ENCODE results near the gene TCAIM.

The TCAIM gene

DNA sequence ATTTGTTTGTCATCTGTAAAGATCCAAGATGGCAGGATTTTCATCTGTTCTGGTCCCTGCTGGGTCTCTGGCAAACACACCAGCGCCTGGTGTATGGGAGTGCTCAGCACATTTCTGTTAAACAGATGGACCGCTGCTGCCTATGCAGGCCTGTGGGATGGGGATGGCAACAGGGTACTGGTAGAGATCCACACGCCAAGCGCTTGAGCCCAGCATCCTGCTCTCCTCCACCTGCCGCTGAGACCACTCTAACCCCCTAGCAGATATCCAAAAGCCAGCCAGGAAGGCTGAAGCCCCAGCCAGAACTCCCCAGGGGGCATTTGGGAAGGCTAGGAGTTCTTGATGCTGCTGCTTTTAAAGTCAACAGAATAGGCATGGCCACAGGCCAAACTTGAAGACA lies 107.2 kb downstream of the TCAIM start:
- Histone ChIP-seq H3K36me3 (ENCODE audit: insufficient read depth, low read length) (peaks cover 61% of the 10 kb centered on the region), H3K4me3 (ENCODE audit: low read depth, low read length) (no peak overlapping the region), H3K27me3 (ENCODE audit: insufficient read depth, low read length) (no peaks in the 10 kb centered on the region), H3K79me2 (ENCODE audit: control insufficient read depth, insufficient read depth, low read length, unreplicated experiment) (no peaks in the 10 kb centered on the region), H2AFZ (ENCODE audit: low read length, unreplicated experiment) (no peak overlapping the region), H3K4me1 (ENCODE audit: control insufficient read depth, insufficient read depth, low read length, unreplicated experiment) (peaks cover 6% of the 10 kb centered on the region), H3K27ac (ENCODE audit: low read depth, low read length) (no peak overlapping the region)

DNA sequence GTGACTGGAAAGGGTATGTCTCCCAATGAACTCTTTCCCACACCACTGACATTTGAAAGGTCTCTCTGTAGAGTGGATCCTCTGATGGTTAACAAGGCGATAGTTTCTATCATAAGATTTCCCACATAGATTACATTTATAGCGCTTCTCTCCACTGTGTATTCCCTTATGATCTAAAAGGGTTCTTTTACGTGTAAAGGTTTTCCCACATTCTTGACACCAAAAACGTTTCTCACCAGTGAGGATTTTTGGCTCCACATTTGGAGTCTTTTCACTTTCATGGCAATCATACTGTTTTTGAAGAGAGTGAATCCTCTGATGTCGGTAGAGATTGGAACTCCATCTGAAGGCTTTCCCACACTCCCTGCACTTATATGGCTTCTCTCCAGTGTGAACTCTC lies 108.4 kb downstream of the TCAIM start:
- H3K4me3 ChIP-seq (ENCODE audit: low read depth, low read length) = no peak overlapping the region
- no peaks in the 10 kb centered on the region for H3K27me3 ChIP-seq (ENCODE audit: insufficient read depth, low read length)
- no peaks in the 10 kb centered on the region for H3K4me1 ChIP-seq (ENCODE audit: control insufficient read depth, insufficient read depth, low read length, unreplicated experiment)
- H3K36me3 ChIP-seq (ENCODE audit: insufficient read depth, low read length) = peaks cover 73% of the 10 kb centered on the region
- H2AFZ ChIP-seq (ENCODE audit: low read length, unreplicated experiment) = no peak overlapping the region
- H3K79me2 ChIP-seq (ENCODE audit: control insufficient read depth, insufficient read depth, low read length, unreplicated experiment) = no peaks in the 10 kb centered on the region
- H3K27ac ChIP-seq (ENCODE audit: low read depth, low read length) = no peak overlapping the region

DNA sequence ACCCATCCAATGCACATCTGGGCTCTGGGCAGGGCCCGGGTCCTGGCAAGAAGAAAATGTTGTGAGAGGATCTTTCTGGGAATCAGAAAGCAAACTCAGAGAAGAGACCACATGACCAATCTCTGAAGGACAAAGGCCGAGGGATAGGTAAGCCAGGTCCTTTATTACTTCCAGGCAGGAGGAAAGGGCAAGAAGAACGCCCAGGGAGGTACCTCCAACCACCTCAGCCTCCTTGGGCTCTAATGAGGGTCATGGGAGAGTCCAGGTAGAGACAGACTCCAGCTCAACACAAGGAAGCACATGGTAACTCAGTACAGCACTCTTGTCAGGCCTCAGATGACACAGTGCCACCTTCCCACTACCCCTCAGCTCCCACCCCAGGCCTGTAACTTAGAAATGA lies 112.9 kb downstream of the TCAIM start:
- H2AFZ ChIP-seq (ENCODE audit: low read length, unreplicated experiment) = no peak overlapping the region
- no peaks in the 10 kb centered on the region for H3K79me2 ChIP-seq (ENCODE audit: control insufficient read depth, insufficient read depth, low read length, unreplicated experiment)
- H3K27ac ChIP-seq (ENCODE audit: low read depth, low read length) = no peak overlapping the region
- no peak overlapping the region for H3K4me3 ChIP-seq (ENCODE audit: low read depth, low read length)
- H3K4me1 ChIP-seq (ENCODE audit: control insufficient read depth, insufficient read depth, low read length, unreplicated experiment) = no peaks in the 10 kb centered on the region
- peaks cover 82% of the 10 kb centered on the region for H3K36me3 ChIP-seq (ENCODE audit: insufficient read depth, low read length)
- H3K27me3 ChIP-seq (ENCODE audit: insufficient read depth, low read length) = no peaks in the 10 kb centered on the region

DNA sequence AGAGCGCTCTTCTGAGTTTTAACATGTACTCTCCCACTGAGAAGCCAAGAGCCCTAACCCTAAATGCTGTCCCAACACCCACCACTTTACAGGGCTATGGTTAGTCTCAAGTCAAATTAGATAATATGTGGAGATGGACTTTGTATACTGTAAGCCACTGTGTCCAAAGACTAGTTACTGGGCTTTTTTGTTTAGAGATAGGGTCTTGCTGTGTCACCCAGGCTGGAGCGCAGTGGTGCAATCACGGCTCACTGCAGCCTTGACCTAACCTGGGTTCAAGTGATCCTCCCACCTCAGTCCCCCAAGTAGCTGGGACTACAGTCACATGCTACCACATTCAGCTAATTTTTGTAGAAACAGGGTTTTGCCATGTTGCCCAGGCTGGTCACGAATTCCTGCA lies 115.7 kb downstream of the TCAIM start:
- Histone ChIP-seq H3K27ac (ENCODE audit: low read depth, low read length) (no peak overlapping the region), H3K4me1 (ENCODE audit: control insufficient read depth, insufficient read depth, low read length, unreplicated experiment) (no peaks in the 10 kb centered on the region), H3K4me3 (ENCODE audit: low read depth, low read length) (no peak overlapping the region), H2AFZ (ENCODE audit: low read length, unreplicated experiment) (no peak overlapping the region), H3K79me2 (ENCODE audit: control insufficient read depth, insufficient read depth, low read length, unreplicated experiment) (no peaks in the 10 kb centered on the region), H3K36me3 (ENCODE audit: insufficient read depth, low read length) (peaks cover 67% of the 10 kb centered on the region), H3K27me3 (ENCODE audit: insufficient read depth, low read length) (no peaks in the 10 kb centered on the region)

DNA sequence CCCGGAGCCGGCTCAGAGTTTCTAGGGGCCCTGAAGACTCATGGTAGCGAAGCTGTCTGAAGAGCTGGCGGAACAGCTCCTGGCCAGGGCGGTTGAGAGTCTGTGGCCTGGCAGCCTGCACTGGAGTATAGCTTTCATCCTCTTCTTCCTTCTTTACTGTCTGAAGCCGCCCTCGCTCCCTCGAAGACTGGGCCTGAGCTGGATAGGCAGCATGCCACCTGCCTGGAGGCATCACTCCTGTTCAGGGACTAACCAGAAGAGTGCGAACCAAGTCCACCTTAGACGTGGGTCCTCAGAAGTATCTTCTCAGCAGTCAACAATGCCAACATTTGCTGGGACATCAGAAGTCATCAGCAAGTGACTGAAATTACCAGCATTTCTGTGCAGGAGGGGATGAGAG lies 116.8 kb downstream of the TCAIM start:
- H3K27ac ChIP-seq (ENCODE audit: low read depth, low read length) = no peak overlapping the region
- H3K4me3 ChIP-seq (ENCODE audit: low read depth, low read length) = no peak overlapping the region
- no peaks in the 10 kb centered on the region for H3K79me2 ChIP-seq (ENCODE audit: control insufficient read depth, insufficient read depth, low read length, unreplicated experiment)
- no peaks in the 10 kb centered on the region for H3K4me1 ChIP-seq (ENCODE audit: control insufficient read depth, insufficient read depth, low read length, unreplicated experiment)
- no peak overlapping the region for H2AFZ ChIP-seq (ENCODE audit: low read length, unreplicated experiment)
- H3K27me3 ChIP-seq (ENCODE audit: insufficient read depth, low read length) = no peaks in the 10 kb centered on the region
- peaks cover 61% of the 10 kb centered on the region for H3K36me3 ChIP-seq (ENCODE audit: insufficient read depth, low read length)

All from ACC112 (cell line).